ENCODE data around the gene POLR2B. TPM values are rescaled to one million over a fixed set of nuclear protein-coding genes. Genes with fewer than 3 reads are reported as not detected.

POLR2B gene
- total RNA-seq, 1 experiment from 2014 or later: 108 TPM

GRCh38 chr4:57051524-57051923 lies 72.8 kb downstream of the POLR2B start:
- Histone ChIP-seq H2BK12ac (ENCODE audit: insufficient read length, low read depth, low read length) (no peak overlapping the region), H3K79me2 (ENCODE audit: insufficient read depth, low read length) (no peaks in the 10 kb centered on the region)
- no CpG with 5 or more reads among the region's 2 CpGs for WGBS (ENCODE audit: extremely low coverage, insufficient read length, low lambda C conversion rate)

More at GRCh38 chr4:57051524-57051923, 72.8 kb downstream of the POLR2B start:
- Histone ChIP-seq H4K5ac (ENCODE audit: insufficient read length, low read depth, low read length) (no peak overlapping the region), H3K56ac (ENCODE audit: insufficient read length, low read depth, low read length) (no peak overlapping the region), H4K91ac (ENCODE audit: insufficient read length, low read depth, low read length) (no peak overlapping the region), H3K9me3 (ENCODE audit: control insufficient read depth, low read depth, low read length) (no peaks in the 10 kb centered on the region), H3T11ph (ENCODE audit: low read length) (no peak overlapping the region), H4K20me1 (ENCODE audit: control insufficient read depth, insufficient read depth, insufficient read length) (no peaks in the 10 kb centered on the region), H2AFZ (ENCODE audit: low read length) (no peak overlapping the region), H3K4me2 (ENCODE audit: insufficient read depth, insufficient read length, low read length) (no peak overlapping the region), H3K27ac (ENCODE audit: insufficient read length, low read depth, low read length) (no peak overlapping the region), H3K9ac (ENCODE audit: extremely low read depth, insufficient read length, low read length) (no peak overlapping the region), H3K27me3 (ENCODE audit: insufficient read depth, low read length) (no peaks in the 10 kb centered on the region), H3K4ac (ENCODE audit: low read depth, low read length) (no peak overlapping the region), H2AK5ac (ENCODE audit: insufficient read length, low read length) (no peak overlapping the region), H3K79me1 (ENCODE audit: insufficient read depth, low read depth, low read length, poor library complexity, severe bottlenecking) (no peaks in the 10 kb centered on the region), H4K8ac (replicated peaks; ENCODE audit: insufficient read length, low read depth, low read length) (no peak overlapping the region), H2BK5ac (ENCODE audit: insufficient read length, low read length) (no peak overlapping the region), H3K23ac (ENCODE audit: insufficient read length, low read depth, low read length) (no peak overlapping the region), H2BK120ac (ENCODE audit: low read depth, low read length, poor library complexity, severe bottlenecking) (no peak overlapping the region), H3K4me1 (ENCODE audit: insufficient read depth, low read length) (no peaks in the 10 kb centered on the region), H2BK15ac (ENCODE audit: low read depth, low read length) (no peak overlapping the region), H3K18ac (ENCODE audit: insufficient read length, low read depth, low read length) (no peak overlapping the region), H2BK20ac (ENCODE audit: low read depth, low read length, poor library complexity, severe bottlenecking) (no peak overlapping the region), H3K23me2 (ENCODE audit: insufficient read length, low read depth, low read length, poor library complexity, severe bottlenecking) (no peaks in the 10 kb centered on the region), H3K14ac (ENCODE audit: insufficient read depth, low read length) (no peak overlapping the region)
- H3K27ac Mint-ChIP-seq: no peak overlapping the region
- peaks cover 9% of the 10 kb centered on the region for H3K27me3 Mint-ChIP-seq (ENCODE audit: low read depth)
- peaks cover 0 to 7% (median 4%) of the 10 kb centered on the region in 3 experiments; a peak in 3 of 7 replicates for H3K36me3 Mint-ChIP-seq (ENCODE audit: insufficient read depth in 1 of 3, low read depth in 3 of 3)
- peaks cover 3 to 8% of the 10 kb centered on the region in 2 experiments; a peak in 4 of 5 replicates for H3K9me3 Mint-ChIP-seq
- no peak for DNase-seq
- H3K4me1 Mint-ChIP-seq: peaks cover 6% of the 10 kb centered on the region in 2 experiments; a peak in 3 of 4 replicates
- no peak for TF ChIP-seq CTCF (conservative IDR thresholded peaks at IDR 0.05)
- no peak overlapping the region for H3K4me3 Mint-ChIP-seq

Measured in H9 (cell line).